HTERT RPE-1 (cell line): ENCODE data around the gene CD47.

ENCODE experiments used
- in situ Hi-C: fragments of 300-500 bp; cut with MboI; formaldehyde crosslinking; loops from 4 replicates; pipeline ENCODE4 v1.14.3; 2020; ENCODE audit warnings: low sequenced_read_pairs

CD47 gene

GRCh38 chr3:108118038-108118768, 27.4 kb upstream of the CD47 start:
- in situ Hi-C loops: no loop called here

- in situ Hi-C loops: no loop called here
Observed at GRCh38 chr3:108117241-108117775, 26.5 kb upstream of the CD47 start.

GRCh38 chr3:108114423-108115065, 23.7 kb upstream of the CD47 start:
- in situ Hi-C loops: no loop called here

GRCh38 chr3:108113975-108114374, 23.1 kb upstream of the CD47 start:
- in situ Hi-C loops: no loop called here

GRCh38 chr3:108110934-108111333, 20.1 kb upstream of the CD47 start:
- in situ Hi-C loops: no loop called here

- in situ Hi-C loops: no loop called here
Observed at GRCh38 chr3:108108416-108108815, 17.6 kb upstream of the CD47 start.

GRCh38 chr3:108106449-108106848, 15.6 kb upstream of the CD47 start:
- in situ Hi-C loops: no loop called here

GRCh38 chr3:108106031-108106430, 15.2 kb upstream of the CD47 start:
- in situ Hi-C loops: no loop called here

- in situ Hi-C loops: no loop called here
Observed at GRCh38 chr3:108103886-108104797, 13.3 kb upstream of the CD47 start.

GRCh38 chr3:108103040-108103751, 12.4 kb upstream of the CD47 start:
- in situ Hi-C loops: no loop called here

GRCh38 chr3:108102420-108103039, 11.7 kb upstream of the CD47 start:
- in situ Hi-C loops: no loop called here

GRCh38 chr3:108100906-108101660, 10.3 kb upstream of the CD47 start:
- in situ Hi-C loops: no loop called here

- in situ Hi-C loops: no loop called here
Observed at GRCh38 chr3:108099679-108100428, 9.0 kb upstream of the CD47 start.

GRCh38 chr3:108099244-108099643, 8.4 kb upstream of the CD47 start:
- in situ Hi-C loops: no loop called here

GRCh38 chr3:108098003-108098370, 7.2 kb upstream of the CD47 start:
- in situ Hi-C loops: no loop called here

- in situ Hi-C loops: no loop called here
Observed at GRCh38 chr3:108097322-108098002, 6.6 kb upstream of the CD47 start.

- in situ Hi-C loops: no loop called here
Observed at GRCh38 chr3:108096532-108097321, 5.9 kb upstream of the CD47 start.

GRCh38 chr3:108093616-108094015, 2.8 kb upstream of the CD47 start:
- in situ Hi-C loops: no loop called here
